ENCODE results near the gene GALK2.

The GALK2 gene

DNA sequence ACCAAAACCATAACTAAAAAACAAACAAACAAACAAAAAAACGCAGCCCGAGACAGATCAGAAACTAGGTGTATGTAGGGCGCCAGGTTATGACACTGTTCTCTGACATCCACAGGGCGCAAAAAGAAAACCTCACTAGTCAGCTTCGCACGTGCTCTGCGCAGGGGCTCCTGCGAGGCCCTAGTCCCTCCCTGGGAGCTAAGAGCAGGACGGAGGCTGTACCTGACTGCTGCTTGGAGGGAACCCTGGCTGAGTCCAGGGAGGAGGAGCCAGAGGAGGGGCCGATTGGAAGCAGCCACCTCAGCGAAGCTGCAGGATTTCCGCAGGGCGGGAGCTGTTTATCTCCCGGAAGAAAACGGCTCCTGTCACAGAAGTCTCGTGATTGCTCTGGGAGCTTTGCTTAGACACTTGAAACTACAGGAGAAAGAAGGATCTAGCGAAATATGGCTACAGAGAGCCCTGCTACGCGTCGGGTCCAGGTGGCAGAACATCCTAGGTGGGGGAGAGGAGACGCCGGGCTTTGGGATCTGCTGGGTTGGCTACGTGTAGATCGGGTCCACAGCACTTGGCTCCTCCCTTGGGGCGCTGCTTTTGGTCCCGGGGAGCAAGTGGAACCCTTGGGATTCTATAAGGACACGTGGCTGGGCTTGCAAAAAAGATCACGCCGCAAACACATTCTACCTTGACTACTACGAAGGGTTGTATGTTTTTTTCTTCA, at the start of gene GALK2:
Gene GALK2 (plus strand): TSS at position 368 of the 718 bp plus-strand sequence. CDS start 76 bp downstream, at position 444.
- peak; percentile 51 for DNase-seq (ENCODE audit: low read depth)

DNA sequence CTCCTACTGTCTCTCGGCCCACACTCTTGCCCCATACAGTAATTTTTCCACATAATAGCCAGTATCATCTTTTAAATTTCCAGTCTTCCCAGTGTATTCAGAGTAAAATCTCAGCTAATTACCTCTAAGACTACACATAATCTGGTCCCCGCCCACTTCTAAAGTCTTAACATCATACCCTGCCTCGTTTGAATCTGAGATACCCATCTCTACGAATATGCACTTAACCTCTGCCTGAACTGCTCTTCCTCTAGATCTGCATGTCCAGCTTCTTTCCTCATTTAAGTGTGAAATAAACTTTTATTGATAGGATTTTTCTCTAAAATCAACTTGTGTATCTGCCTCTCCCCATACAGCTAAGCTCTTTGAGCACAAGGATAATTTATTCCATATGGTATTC, 49.2 kb upstream of the GALK2 start:
- DNase-seq (ENCODE audit: low read depth) = no peak

DNA sequence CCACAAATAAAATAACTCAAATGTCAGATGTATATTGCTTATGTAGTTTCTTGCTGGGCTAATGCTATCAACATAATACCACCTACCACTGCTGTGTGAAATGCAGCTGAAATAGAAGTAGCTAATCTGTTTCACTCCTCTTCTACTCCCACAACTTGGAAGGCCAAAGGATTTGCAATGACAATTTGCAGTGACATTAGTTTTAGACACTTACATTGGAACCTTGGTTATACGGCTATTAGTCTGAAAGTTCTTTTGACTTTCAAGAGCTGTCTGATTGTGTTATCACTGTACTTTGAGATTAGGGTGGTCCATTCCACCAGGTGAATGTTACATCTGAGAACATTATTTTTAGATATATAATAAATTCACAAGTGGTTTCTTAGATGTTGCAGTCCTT, 48.1 kb upstream of the GALK2 start:
- DNase-seq (ENCODE audit: low read depth) = no peak

DNA sequence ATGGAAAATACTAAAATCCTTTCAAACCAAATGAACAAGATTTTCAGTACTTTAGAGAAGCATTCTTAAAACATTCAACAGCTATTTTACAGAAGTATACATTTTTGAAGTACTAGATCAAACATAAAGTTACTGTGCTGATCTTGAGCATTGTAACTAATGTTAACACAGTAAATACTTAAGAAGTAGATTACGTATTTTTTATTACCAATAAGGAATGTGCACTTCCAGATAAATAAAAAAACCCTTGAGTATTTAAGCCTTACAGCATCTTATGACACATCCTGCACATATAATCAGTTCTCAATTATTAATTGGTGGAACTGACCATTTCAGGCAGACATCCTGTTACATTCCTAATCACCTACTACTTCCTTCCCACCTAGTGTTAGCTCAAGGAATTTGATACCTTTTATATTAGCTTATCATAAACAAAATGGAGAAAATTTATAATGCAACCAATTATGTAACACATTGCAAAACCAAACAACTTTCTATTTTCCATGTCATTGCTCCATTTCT, 47.4 kb upstream of the GALK2 start:
- no peak for DNase-seq (ENCODE audit: low read depth)

DNA sequence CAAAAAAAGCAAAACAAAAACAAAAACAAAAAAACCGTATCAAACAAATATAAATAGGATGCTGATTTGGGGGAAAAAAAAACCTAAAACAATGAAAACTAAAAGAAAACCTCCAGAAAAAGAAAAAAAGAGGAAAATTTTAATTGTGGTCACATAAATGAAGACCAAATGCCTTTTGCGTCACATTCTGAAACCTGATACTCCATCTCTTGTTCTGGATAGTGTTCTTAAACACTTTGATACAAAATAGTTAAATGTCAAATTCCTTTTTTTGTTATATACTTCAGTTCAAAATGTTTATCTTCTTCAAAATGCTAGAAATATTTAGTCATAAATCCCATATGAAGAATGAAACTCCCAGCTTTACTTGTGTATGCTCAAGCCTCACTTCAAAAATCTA, 45.7 kb upstream of the GALK2 start:
- DNase-seq (ENCODE audit: low read depth) = no peak

DNA sequence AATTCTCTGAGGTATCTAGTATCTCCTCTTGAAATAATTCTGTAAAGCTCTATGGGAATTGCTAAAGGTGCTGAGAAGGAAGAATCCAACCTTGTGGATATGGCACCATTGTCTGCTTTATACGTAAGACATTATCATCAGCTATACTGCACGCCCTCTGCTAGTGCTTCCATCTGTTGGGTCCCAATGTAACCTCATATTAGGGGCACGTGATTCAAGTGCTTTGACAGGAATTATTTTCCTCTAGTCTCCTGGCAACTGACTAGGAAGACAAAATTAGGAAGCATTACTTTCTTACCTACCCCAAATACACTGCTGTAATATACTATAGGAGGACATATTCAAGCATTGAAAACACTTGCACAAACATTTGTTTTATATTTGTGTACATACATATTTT, 38.6 kb upstream of the GALK2 start:
- no peak for DNase-seq (ENCODE audit: low read depth)

DNA sequence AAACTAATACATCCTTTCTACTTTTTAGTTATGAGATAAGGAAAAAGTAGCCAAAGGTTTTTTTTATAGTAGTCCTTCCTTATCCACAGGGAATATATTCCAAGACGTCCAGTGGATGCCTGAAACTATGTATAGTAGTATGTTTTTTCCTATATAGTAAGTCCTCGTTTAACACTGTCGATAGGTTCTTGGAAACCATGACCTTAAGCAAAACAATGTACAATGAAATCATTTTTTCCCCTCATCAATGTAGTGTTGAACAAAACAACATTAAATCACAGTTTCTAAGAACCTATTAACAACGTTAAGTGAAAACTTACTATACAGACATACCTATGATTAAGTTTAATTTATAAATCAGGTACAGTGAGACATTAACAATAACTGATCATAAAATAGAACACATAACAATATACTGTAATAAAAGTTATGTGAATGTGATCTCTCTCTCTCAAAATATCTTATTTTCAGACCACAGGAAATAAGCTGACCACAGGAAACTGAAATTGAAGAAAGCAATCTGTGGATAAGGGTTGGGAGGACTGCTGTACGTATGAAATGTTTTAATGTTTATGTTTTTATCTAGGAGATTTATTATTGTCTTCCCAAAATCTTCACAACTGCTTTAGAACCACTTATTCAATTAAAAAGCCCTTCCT, 35.2 kb upstream of the GALK2 start:
- DNase-seq (ENCODE audit: low read depth) = no peak

DNA sequence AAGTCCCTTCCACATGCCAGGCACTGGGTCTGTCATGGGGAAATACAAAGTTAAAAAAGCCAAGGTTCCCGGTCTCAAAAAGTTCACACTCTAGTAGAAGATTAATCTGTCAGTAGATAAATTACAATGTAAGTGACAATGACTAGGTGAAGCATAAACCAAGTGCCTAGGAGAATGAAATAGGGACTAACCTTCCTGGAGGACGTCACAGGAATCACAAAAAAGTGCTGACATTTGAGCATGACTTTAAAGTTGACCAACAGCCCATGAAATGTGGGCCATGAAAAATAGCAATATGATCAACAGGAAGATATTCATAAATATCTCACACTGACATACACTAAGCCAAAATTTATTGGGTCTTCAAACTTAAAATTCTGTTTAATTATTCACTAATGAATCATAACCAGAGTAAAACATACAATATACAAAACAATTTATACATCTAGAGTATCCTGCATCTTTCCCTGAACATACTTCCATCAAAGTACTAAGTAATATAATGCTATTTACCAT, 34.6 kb upstream of the GALK2 start:
- no peak for DNase-seq (ENCODE audit: low read depth)

DNA sequence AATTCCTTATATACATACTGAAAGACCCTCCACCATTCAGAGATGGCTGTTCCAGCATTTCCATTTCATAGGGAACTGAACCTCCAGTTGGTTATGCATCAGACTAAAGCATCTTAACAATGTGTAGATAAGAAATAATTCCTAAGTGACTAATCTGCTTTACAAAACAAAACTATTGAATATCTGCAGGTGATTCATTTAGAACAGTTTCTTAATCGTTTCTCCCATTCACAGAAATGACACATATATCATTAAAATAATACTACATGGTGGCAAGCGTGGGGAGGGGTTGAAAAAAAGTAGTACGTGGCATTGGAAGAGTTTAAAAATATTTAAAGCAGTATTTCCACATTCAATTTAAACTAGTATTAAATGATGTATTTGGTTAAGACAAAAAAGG, 34.1 kb upstream of the GALK2 start:
- peak; percentile 88 for DNase-seq (ENCODE audit: low read depth)

DNA sequence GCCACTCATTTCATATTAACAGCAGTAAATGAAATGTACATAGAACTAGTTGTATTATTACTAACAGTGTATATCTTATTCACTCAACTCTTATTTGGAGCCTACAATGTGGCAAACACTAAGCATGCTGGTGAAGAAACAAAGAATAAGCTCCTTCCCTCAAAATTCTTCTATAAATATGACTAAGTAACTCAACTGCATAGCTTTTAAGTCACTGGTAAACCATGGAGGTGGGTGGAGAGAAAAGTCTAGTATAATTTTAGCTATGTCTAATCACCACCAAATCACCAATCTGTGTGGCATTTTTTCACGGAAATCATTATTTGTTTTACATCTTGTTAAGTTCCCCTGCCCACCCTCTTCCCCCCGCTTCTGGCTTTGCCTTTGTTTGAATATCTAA, 32.2 kb upstream of the GALK2 start:
- DNase-seq (ENCODE audit: low read depth) = no peak

DNA sequence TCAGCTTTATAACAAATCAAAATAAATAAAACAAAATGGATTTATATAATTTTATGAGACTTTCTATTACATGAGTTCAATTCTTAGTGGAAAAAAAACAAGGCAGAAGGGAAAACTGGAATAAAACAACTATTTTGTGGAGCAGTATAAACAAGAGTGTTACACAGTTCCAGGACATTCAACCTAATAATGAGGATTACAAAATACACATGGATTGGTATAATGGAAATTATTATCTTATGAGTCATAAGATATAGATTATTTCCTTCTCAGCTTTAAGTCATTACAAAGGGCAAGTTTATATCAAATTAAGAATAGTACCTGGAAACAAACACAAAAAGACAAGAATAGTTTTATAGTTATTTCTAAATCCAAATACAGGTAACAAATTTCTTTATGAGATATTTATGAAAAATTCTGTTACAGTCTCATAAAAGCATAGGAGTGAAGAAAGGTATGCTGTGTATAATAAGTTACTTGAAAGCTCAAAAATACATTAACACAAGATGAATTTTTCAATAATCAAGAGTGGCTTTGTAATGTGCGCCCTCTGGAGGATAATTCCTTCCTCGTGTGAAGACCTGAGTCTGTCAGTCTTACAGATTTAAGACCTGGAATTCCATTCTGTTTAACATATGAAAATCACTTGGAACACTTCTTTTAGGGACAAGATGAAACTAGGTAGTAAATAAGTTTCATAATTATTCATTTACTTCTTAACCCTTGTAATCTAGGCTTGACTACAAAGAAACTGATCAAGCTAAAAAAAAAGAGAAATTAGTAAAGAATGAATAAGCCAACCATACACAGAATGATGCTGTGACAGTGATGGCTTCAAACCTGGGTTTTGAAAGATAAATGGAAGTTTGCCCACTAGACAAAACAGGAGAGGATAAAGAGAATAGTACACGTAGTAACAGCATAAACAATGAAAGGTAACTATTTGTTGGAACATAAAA, 24.1 kb upstream of the GALK2 start:
- no peak for DNase-seq (ENCODE audit: low read depth)

DNA sequence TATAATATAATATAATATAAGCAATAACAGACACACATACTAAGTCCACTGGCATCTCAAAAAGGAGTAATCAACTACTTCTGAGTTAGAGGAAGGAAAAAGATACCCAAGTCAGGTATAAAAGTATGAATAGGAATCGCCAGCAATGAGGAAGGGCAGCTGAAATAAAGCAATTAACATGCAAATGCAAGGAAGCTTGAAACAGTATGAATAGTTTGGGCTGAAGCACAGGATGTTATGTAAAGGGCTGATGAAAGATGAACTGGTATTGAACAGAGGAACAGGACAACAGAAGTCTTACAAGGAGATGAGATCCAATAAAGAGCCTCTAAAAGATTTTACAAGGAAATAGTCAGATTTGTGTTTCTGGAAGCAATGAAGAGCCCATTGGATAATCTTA, 21.7 kb upstream of the GALK2 start:
- no peak for DNase-seq (ENCODE audit: low read depth)

DNA sequence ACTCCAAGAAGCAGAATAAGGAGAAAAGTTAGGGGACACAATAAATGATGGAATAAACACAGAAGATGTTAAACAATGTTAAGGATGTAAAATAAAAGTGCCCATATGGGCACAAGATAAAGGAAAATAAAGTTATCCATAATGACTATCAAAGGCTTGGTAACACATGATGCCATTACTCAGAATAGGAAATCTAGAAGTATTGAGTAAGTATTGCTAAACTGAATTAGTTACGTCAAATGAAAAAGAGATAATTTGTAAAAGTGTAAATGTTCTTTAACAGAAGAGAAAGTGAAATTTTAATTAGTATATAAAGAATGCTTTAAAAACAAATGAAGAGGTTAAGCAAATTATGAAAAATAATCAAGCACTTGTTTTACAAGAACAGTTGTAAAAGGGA, 21.3 kb upstream of the GALK2 start:
- no peak for DNase-seq (ENCODE audit: low read depth)

DNA sequence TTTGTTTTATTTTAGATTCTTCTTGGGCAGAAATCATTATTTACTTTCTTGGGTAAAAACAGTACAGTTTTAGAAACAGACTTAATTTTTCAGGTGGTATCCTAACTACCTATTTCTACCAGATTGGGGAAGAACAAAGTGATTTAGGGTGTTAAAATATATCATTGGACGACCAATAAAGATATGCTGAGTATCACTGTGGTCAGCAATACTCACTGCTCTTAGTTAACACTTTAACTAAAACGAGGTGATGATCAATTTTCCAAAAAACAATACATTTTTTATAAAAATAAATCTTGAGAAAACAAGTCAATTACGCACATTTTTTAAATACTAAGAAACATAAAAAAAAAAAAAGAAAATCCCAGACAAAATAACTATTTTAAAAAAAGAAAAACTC, 18.2 kb upstream of the GALK2 start:
- no peak for DNase-seq (ENCODE audit: low read depth)

DNA sequence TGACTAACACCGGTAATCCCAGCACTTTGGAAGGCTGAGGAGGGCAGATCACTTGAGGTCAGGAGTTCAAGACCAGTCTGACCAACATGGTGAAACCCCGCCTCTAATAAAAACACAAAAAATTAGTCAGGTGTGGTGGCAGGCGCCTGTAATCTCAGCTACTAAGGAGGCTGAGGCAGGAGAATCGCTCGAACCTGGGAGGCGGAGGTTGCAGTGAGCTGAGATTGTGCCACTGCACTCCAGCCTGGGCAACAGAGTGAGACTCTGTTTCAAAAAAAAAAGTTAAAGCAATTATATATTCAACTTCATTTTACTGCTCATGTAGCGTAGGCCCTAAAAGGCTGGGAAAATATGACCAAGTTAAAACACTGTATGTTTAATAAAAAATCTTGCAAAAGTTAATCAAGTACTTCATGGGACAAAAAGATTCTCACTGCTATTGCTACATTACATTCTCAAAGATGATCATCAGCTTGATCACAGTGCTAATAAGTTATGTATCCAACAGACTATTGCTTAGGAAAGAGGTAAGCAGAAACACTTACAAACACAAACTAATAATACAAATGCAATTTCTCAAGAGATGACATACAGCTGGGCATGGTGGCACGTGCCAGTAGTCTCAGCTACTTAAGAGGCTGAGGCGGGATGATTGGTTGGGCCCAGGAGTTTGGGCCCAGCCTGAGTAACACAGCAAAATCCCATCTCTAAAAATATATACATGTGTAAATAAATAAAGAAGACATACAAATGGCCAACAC, 17.3 kb upstream of the GALK2 start:
- no peak for DNase-seq (ENCODE audit: low read depth)

DNA sequence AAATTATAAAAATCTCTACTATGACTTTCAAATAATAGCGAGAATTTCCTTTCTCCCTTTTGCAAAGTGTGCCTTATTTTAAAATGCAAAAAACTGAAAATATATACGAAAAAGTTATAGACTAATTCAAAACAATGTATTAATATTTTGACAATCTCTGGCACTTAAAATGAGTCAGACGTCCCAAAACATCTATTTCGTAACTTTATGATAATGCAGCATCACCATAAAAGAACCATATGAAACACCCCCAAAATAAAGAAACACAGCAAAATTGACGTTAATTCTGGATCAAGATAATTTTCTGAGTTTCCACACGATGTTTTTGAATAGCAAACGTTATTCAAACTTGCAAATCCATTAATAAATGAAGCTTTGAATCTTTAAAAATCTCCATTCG, 15.7 kb upstream of the GALK2 start:
- DNase-seq (ENCODE audit: low read depth) = no peak

DNA sequence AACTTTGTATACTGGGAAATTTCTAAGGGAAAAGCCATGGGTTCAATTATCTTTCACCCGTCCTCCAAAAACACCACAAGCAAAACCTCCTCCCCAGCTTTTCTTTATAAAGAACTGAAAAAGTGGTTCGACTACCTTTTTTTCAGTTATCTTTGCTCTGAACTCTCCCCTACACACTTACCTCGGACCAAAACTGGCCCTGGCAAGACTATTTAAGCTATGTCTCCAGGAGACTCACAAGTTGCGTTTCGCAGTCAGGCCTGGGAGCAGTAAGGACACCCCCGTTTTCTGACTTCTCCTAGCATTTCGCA, 15.3 kb upstream of the GALK2 start:
- no peak for DNase-seq (ENCODE audit: low read depth)

DNA sequence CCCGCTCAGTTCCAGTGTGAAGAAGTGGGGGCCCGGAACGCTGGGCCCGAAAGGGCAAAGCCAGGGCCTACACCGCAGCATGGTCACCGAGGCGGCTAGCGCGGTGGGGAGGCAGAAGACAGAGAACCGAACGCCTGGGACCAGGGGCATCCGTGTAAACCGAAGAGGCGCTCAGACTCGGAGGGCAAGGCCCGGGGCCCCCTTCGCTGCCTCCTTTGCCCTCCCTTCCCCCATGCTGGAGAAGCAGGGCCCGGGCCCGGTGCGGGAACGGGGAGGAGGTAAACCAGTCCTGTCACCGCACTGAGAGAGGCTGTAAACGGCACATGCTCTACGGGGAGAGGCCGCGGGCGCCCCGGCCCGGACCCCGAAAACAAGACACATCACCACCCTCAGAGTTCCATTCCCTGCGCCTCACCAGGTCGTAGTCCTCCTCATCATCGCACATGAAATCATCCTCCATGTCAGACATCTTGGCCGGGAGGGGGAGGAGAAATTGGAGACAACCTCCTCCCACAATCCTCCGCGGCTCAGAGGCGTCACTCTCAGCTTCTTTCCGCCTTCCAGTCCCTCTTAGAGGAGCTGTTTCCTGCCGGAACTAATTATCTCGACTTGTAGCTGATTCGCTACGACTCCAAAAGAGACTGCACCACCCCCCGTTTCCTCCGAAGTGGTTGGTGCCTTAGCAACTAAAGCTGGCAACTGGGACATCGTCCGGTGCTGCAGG, 14.8 kb upstream of the GALK2 start, which contains the start of gene COPS2:
Gene COPS2 (minus strand): TSS at position 490 of the 724 bp plus-strand sequence. CDS start 21 bp downstream, at position 469.
- peak; percentile 98 for DNase-seq (ENCODE audit: low read depth)

DNA sequence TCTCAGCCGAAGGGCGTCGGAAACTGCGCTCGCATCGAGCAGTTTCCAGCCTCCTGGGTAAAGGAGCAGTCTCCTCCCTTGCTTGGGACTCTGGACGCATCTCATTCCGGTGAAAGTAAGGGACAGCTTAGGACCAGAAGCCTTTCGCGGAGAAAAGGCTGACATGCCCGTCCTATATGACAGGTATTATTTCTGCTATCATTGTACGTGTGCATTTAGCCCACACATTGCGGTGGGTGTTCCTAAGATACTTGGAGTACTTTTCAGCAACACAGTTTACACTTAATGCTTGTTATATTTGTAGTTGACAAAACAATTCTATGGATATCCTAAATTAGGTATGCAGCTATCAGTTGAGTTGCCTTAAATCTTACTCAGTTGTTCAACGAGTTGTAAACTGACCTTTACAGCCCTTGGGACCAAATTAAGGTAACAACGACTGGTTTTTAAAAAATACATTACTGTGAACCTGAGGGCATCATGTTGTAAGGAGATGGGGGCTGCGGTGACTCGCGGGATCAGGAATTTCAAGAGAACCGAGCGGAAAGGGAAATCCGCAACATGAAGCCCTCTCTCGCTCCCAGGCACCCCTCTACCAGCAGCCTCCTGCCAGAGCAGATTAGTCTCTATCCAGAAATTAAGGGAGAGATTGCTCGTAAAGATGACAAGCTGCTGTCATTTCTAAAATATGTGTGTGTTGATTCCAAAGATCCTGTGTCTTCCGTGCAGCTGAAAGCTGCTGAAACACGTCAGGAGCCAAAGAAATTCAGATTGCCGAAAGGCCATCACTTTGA, 14.0 kb upstream of the GALK2 start:
- DNase-seq (ENCODE audit: low read depth) = no peak

DNA sequence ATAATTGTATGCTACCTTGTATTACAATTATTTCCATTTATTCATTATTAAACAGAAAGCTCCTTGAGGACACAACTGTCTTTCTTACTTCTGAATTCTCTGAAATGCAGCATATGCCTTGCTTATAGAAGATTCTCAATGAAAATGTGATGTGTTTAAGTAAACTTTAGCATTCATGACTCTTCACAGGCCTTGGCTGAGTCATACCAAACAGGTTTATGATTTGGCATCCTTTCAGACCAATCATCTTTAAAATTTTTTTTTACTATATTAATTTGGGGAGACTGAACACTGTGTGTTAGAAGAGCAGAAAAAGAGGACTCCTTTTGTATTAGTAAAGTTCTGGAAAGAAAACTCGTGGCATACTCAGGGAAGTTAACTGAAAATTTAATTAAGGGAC, 6.4 kb upstream of the GALK2 start:
- DNase-seq (ENCODE audit: low read depth) = no peak

All from HS-27A (cell line).